Adrenal gland (tissue), 5 donors: ENCODE measurements around the gene F7.

ENCODE experiments used
- POLR2A ChIP-seq, 2 donors: fragments of 450-650 bp; IDR thresholded peaks; one replicate each; pipeline ENCODE4 v1.6.1; 2017; ENCODE audit warnings: antibody characterized with exemption in 2 of 2, mild to moderate bottlenecking in 2 of 2, moderate library complexity in 1 of 2
- TF ChIP-seq, protein P1 (sequence below), 6 experiments: fragments of 450-650 bp in 4 of 6; fragments of 200-600 bp in 2 of 6; sonication (generic) in 1 of 6; IDR thresholded peaks; 1 replicate in 5 of 6; 2 replicates in 1 of 6; pipeline versions ENCODE4 v1.5.1 to v1.8.0; 2016 to 2021; ENCODE audit warnings: antibody characterized with exemption in 6 of 6, mild to moderate bottlenecking in 2 of 6, moderate library complexity in 1 of 6
- donor health status: DM: no; HTN: no; CAD: no.

DNA sequence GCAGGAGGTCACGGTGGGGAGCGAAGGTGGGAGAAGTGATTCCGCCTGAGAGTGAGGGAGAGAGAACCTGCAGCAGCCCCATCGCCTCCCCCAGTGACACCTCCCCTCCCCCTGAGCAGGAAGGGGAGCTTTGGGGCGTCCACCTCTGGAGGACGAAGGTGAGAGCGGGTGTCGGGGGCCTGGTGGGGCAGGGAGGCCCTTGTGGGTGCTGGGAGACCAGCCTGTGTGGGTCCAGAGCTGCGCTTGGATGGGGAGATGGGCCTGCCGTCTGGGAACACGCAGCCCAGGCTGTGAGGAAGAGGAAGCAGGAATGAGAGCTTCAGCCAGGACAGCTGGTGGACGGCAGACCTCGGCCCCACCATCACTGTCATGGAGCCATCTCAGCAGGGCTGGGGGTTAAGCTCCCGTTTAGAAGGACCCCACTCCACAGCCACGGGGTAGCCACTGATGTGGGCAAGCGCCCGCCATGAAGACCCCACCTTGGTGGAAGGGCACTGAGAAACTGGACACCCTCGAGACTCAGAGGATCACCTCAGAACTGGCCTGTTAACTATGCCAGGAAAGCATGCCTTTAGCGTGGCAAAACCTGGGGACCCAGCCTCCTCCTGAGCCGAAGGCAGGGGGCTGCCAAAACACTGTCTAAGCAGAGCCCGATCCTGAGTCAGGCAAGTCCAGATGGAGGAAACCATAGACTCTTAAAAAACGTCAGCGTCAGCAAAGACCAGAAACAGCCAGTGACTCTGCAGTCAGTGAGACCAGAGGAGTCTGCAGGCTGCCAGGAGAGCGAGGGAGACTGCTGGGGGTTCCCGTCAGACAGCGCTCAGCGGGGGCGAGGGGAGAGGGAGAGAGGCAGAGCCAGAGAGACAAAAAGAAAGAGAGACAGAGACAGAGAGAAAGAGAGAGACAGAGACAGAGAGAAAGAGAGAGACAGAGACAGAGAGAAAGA lies 46.4 kb downstream of the F7 start:
- TF ChIP-seq POLR2A (IDR thresholded peaks at IDR 0.05), result no peak
- TF ChIP-seq, protein P1, sequence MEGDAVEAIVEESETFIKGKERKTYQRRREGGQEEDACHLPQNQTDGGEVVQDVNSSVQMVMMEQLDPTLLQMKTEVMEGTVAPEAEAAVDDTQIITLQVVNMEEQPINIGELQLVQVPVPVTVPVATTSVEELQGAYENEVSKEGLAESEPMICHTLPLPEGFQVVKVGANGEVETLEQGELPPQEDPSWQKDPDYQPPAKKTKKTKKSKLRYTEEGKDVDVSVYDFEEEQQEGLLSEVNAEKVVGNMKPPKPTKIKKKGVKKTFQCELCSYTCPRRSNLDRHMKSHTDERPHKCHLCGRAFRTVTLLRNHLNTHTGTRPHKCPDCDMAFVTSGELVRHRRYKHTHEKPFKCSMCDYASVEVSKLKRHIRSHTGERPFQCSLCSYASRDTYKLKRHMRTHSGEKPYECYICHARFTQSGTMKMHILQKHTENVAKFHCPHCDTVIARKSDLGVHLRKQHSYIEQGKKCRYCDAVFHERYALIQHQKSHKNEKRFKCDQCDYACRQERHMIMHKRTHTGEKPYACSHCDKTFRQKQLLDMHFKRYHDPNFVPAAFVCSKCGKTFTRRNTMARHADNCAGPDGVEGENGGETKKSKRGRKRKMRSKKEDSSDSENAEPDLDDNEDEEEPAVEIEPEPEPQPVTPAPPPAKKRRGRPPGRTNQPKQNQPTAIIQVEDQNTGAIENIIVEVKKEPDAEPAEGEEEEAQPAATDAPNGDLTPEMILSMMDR (IDR thresholded peaks at IDR 0.05), result no peak
